ENCODE results near the gene CEACAM18.

CEACAM18 gene

DNA sequence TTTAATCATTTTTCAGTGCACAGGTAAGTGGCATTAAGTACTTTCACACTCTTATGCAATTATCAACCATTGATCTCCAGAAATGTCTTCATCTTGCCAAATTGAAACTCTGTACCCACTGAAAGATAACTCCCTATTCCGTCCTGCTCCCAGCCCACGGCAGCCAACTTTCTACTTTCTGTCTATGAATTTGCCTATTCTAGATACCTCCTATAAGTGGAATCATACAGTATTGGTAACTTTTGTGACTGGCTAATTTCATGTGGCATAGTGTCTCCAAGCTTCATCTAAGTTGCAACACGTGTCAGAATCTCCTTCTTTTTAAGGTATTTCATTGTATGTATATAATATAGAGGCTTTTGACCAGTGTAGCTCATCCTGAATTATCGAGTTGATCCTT is 5.7 kb upstream of the CEACAM18 start:
- TF ChIP-seq, protein P1, sequence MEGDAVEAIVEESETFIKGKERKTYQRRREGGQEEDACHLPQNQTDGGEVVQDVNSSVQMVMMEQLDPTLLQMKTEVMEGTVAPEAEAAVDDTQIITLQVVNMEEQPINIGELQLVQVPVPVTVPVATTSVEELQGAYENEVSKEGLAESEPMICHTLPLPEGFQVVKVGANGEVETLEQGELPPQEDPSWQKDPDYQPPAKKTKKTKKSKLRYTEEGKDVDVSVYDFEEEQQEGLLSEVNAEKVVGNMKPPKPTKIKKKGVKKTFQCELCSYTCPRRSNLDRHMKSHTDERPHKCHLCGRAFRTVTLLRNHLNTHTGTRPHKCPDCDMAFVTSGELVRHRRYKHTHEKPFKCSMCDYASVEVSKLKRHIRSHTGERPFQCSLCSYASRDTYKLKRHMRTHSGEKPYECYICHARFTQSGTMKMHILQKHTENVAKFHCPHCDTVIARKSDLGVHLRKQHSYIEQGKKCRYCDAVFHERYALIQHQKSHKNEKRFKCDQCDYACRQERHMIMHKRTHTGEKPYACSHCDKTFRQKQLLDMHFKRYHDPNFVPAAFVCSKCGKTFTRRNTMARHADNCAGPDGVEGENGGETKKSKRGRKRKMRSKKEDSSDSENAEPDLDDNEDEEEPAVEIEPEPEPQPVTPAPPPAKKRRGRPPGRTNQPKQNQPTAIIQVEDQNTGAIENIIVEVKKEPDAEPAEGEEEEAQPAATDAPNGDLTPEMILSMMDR (IDR thresholded peaks at IDR 0.05; ENCODE audit: low read depth, low read length), result no peak
- DNase-seq (ENCODE audit: low read depth, low spot score), result no peak
- in situ Hi-C loops (cut with HindIII; ENCODE audit: low sequenced_read_pairs), result no loop called here
- no peak overlapping the region for H3K4me3 ChIP-seq (ENCODE audit: low read depth, low read length)

DNA sequence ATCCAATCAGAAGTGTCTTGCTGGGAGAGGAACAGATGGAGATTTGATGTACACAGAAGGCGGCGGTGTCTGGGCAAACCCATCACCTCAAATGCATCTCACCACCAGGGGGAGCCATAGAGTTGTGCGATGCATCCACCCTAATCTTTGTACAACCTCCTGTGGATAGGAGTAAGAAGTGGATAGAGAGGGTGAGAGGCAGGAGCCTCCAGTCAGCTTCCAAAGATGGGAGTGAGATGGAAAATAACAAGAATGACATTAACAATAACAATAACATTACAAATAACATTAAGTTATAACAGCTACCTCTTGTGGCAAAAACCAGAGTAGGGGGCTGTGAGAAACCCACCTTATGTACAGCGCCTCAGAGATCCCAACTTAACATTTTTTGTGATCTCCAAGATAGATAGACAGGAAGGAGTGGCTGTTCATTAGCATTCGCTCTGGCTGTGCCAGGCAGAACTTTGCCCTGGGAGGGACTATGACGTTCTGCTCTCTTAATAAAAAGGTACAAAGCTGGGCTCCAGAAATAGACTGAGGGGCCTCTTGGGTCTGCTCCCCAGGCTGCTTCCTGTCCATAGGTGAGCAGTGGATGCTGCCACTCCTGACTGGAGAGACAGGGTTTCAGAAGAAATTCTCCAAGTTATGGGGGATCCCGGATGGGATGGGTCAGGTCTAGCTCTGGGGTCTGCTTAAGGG is 5.2 kb upstream of the CEACAM18 start:
- in situ Hi-C loops (cut with HindIII; ENCODE audit: low sequenced_read_pairs), result no loop called here
- TF ChIP-seq, protein P1 (IDR thresholded peaks at IDR 0.05; ENCODE audit: low read depth, low read length), result peak; percentile 64
- no peak overlapping the region for H3K4me3 ChIP-seq (ENCODE audit: low read depth, low read length)
- DNase-seq (ENCODE audit: low read depth, low spot score), result peak; percentile 33

DNA sequence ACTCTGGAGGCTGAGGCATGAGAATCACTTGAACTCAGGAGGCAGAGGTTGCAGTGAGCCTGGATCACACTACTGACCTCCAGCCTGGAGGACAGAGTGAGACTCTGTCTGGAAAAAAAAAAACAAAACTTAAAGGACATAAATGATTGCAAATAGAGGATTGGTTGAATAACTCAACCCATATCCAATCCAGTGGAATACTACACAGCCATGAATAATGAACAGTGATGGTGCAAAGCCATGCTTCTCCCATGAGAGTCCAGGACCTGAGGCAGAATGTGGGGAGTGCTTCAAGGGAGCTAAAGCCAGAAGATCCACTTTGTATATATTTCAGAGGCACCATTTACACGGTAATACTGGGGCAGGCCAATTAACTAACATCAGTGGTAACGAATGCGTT is 2.2 kb upstream of the CEACAM18 start:
- in situ Hi-C loops (cut with HindIII; ENCODE audit: low sequenced_read_pairs), result no loop called here
- no peak for DNase-seq (ENCODE audit: low read depth, low spot score)
- TF ChIP-seq, protein P1 (IDR thresholded peaks at IDR 0.05; ENCODE audit: low read depth, low read length), result no peak
- no peak overlapping the region for H3K4me3 ChIP-seq (ENCODE audit: low read depth, low read length)

DNA sequence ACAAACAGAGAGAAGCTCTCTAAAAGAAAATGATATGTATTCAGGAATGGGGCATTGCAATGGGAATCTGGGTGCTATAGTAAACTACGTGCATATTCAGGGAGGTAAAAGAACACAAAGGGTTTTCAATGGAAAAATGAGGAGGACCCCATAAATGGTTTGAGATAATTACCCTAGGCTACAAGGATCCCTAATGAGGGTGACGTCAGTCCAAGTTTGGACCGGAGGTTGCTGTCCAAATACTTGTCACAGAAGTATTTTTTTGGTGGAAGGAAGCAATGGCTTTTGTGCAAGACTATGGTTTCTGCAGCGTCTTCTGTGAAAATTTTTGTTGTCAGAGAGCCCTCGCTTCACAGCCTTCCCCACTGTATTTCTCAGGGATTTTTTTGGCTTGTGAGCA is 995 bp upstream of the CEACAM18 start:
- in situ Hi-C loops (cut with HindIII; ENCODE audit: low sequenced_read_pairs), result no loop called here
- H3K4me3 ChIP-seq (ENCODE audit: low read depth, low read length), result no peak overlapping the region
- TF ChIP-seq, protein P1 (IDR thresholded peaks at IDR 0.05; ENCODE audit: low read depth, low read length), result no peak
- no peak for DNase-seq (ENCODE audit: low read depth, low spot score)

DNA sequence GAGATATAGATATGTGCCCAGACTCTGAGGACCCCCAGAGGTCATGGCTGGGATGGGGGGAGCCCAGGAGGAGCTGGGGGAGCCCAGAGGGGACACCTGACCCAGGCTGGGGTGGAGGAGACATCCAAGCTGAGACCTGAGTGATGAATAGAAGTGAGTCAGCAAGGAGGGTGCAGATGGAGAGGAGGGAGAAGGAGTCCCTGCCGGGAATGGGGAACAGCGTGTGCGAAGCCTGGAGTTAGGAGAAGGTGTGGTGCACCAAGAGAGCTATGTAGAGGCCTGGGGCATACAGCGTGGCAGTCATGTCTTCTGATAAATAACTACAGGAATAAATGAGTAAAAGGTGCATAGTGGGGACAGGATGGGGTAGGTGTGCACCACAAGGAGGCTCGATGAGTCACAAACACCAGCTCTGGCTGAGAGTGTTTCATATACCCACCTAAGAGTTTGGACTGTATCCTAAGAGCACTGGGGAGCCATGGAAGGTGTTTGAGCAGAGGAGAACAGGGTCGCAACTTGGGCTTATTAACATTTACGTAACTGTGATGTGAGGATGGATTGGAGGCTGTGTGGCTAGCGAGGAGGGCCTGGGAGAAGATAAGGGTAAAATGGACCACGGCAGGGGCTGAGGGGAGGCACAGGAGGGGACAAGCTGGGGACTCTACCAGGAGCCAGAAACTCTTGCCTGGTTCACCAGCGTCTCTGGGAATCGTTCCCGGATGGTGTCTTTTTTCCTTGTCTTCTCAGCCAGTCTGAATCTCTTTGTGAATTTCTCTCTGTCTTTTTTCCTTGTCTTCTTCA is 1.4 kb downstream of the CEACAM18 start:
- TF ChIP-seq, protein P1 (IDR thresholded peaks at IDR 0.05; ENCODE audit: low read depth, low read length), result no peak
- no peak for DNase-seq (ENCODE audit: low read depth, low spot score)
- no peak overlapping the region for H3K4me3 ChIP-seq (ENCODE audit: low read depth, low read length)
- in situ Hi-C loops (cut with HindIII; ENCODE audit: low sequenced_read_pairs), result no loop called here

DNA sequence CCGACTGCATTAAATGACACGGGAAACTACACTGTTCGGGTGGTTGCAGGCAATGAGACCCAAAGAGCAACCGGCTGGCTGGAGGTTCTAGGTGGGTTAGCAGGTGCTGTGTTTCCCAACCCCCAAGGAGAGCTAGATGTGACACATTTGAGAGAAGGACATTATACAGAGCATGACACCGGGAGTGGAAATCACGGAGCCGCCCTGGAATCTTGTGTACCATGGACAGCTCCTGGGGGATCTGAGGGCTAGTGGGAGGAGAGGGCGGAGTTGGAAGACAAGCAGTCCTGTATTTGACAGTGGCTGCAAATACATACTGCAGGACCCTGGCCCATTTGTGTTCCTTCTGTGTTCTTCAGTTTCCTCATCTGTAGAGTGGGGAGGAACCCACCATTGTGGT is 2.3 kb downstream of the CEACAM18 start:
- DNase-seq (ENCODE audit: low read depth, low spot score), result no peak
- TF ChIP-seq, protein P1 (IDR thresholded peaks at IDR 0.05; ENCODE audit: low read depth, low read length), result no peak
- in situ Hi-C loops (cut with HindIII; ENCODE audit: low sequenced_read_pairs), result no loop called here
- no peak overlapping the region for H3K4me3 ChIP-seq (ENCODE audit: low read depth, low read length)
